Glutamatergic neuron (in vitro differentiated cells): ENCODE measurements around the gene SNX8. TPM values are rescaled to one million over a fixed set of nuclear protein-coding genes. Genes with fewer than 3 reads are reported as not detected.

Source experiments
- DNase-seq: peaks from one replicate; pipeline ENCODE4 v3.0.0; 2022
- H3K27ac Mint-ChIP-seq: one replicate; pipeline ENCODE4 v1.8.0; 2020; ENCODE audit warnings: mild to moderate bottlenecking, mixed read lengths, inconsistent platforms; ENCODE audit not compliant: unreplicated experiment
- H3K27me3 Mint-ChIP-seq: one replicate; pipeline ENCODE4 v1.8.0; 2020; ENCODE audit warnings: mild to moderate bottlenecking, moderate library complexity, mixed read lengths, inconsistent platforms; ENCODE audit not compliant: unreplicated experiment
- H3K36me3 Mint-ChIP-seq: one replicate; pipeline ENCODE4 v1.8.0; 2020; ENCODE audit warnings: mild to moderate bottlenecking, mixed read lengths, inconsistent platforms; ENCODE audit not compliant: unreplicated experiment
- H3K4me1 Mint-ChIP-seq: one replicate; pipeline ENCODE4 v1.8.0; 2020; ENCODE audit warnings: mild to moderate bottlenecking, low read depth, mixed read lengths, inconsistent platforms; ENCODE audit not compliant: unreplicated experiment
- H3K4me3 Mint-ChIP-seq: one replicate; pipeline ENCODE4 v1.8.0; 2020; ENCODE audit warnings: mild to moderate bottlenecking, mixed read lengths, inconsistent platforms; ENCODE audit not compliant: unreplicated experiment
- H3K9me3 Mint-ChIP-seq: one replicate; pipeline ENCODE4 v1.8.0; 2020; ENCODE audit warnings: mild to moderate bottlenecking, moderate library complexity, mixed read lengths, inconsistent platforms; ENCODE audit not compliant: unreplicated experiment
- total RNA-seq: library from RNA; stranded (reverse); fragmentation: NEBNext Ultra II Directional; extraction: Animal tissue kit (Norgen Biotek cat#: 25700); gene quantifications from one replicate; pipeline ENCODE4 v1.2.1, GENCODE V29; 2021; ENCODE audit not compliant: unreplicated experiment
- TF ChIP-seq, protein P1 (sequence below): fragments of 200-600 bp; sonication (generic); IDR thresholded peaks from one replicate; pipeline ENCODE4 v1.5.0; 2021; ENCODE audit not compliant: partially characterized antibody, unreplicated experiment

SNX8 gene
- total RNA-seq, 1 donor from 2014 or later, result 22.2 TPM

DNA sequence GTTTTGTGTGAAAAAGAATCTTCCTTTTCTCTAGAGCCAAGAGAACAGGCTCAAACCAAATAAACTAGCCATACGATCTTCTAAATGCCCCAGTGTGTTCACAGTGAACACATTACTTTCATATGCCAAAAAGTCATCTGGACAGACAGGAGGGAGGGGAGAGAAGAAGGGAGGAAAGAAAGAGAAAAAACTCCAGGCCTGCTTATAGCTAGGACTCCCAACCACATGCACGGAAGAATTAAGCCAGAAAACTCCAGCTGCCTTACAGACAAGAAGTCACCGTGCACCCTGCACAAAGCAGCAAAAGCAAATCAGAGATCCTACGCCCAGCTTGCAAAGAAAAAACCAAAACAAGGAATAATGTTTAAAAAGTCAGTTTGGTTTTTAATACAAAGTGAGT is 34.3 kb downstream of the SNX8 start:
- H3K36me3 Mint-ChIP-seq, result no peaks in the 10 kb centered on the region
- H3K27ac Mint-ChIP-seq, result peak overlapping the region; percentile 24
- TF ChIP-seq, protein P1, sequence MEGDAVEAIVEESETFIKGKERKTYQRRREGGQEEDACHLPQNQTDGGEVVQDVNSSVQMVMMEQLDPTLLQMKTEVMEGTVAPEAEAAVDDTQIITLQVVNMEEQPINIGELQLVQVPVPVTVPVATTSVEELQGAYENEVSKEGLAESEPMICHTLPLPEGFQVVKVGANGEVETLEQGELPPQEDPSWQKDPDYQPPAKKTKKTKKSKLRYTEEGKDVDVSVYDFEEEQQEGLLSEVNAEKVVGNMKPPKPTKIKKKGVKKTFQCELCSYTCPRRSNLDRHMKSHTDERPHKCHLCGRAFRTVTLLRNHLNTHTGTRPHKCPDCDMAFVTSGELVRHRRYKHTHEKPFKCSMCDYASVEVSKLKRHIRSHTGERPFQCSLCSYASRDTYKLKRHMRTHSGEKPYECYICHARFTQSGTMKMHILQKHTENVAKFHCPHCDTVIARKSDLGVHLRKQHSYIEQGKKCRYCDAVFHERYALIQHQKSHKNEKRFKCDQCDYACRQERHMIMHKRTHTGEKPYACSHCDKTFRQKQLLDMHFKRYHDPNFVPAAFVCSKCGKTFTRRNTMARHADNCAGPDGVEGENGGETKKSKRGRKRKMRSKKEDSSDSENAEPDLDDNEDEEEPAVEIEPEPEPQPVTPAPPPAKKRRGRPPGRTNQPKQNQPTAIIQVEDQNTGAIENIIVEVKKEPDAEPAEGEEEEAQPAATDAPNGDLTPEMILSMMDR, result no peak
- peaks cover 10% of the 10 kb centered on the region for H3K4me1 Mint-ChIP-seq
- DNase-seq, result no peak
- H3K4me3 Mint-ChIP-seq, result no peak overlapping the region
- peaks cover 4% of the 10 kb centered on the region for H3K27me3 Mint-ChIP-seq
- peaks cover 2% of the 10 kb centered on the region for H3K9me3 Mint-ChIP-seq

DNA sequence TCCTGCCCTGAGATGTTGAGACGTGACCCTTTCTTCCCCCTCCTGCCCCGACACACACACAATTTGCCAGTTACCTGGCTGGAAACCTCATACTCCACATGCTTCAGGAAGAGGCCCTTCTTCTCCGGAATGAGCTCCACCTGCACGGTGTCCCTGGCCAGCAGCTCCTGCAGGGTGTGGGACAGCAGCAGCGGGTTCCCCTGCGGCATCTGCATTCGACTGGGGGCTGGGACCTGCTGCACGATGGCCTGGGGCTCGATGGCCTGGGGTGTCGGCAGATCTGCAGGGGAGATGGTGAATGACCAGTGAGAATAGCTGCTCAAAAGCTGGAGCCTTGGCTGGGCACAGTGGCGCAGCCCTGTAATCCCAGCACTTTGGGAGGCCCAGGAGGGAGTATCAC is 36.2 kb downstream of the SNX8 start:
- Mint-ChIP-seq H3K36me3 (no peaks in the 10 kb centered on the region), H3K27ac (no peak overlapping the region)

DNA sequence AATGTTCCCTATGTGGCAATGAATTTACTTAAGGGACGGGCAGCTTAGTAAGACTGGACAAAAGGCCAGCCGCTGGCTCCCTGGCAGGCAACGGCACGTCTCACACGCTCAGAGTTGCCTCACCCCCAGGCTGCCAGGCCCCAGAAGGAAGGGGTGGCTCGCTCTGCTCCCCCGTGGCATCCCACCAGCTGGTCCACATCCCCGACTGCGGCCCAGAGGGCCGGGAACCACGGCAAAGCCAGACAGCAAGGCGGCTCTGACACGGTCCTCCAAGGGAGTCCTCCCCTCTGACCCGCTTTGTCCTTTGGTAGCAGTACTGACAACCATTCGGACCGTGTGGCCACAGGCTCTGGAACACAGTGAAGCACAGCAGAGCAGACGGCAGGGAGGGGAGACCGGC is 38.1 kb downstream of the SNX8 start:
- Mint-ChIP-seq H3K4me1 (no peaks in the 10 kb centered on the region), H3K4me3 (no peak overlapping the region), H3K27me3 (peaks cover 2% of the 10 kb centered on the region), H3K9me3 (peaks cover 2% of the 10 kb centered on the region), H3K36me3 (no peaks in the 10 kb centered on the region), H3K27ac (no peak overlapping the region)
- no peak for DNase-seq
- TF ChIP-seq, protein P1, result no peak

More for the DNA sequence above, 36.2 kb downstream of the SNX8 start:
- Mint-ChIP-seq H3K27me3 (peaks cover 4% of the 10 kb centered on the region), H3K4me1 (peaks cover 10% of the 10 kb centered on the region), H3K9me3 (peaks cover 2% of the 10 kb centered on the region), H3K4me3 (no peak overlapping the region)
- TF ChIP-seq, protein P1, result no peak
- DNase-seq, result no peak

DNA sequence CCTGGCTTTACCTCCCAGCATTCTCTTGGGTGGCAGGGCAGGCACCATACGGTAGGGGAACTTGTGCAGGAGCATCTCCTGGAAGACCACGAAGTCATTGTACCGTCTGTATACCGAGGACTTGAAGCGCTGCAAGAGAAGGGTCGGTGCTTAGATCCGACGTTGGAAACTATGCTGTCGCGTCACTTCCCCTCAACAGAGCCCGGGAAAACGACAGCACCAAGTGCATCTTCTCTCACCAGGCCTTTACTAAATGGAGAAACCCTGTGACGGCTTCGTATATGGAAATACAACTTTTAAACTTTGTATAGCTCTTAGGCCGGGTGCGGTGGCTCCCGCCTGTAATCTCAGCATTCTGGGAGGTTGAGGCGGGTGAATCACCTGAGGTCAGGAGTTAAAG is 39.1 kb downstream of the SNX8 start:
- H3K4me1 Mint-ChIP-seq, result no peaks in the 10 kb centered on the region
- no peak overlapping the region for H3K27ac Mint-ChIP-seq

DNA sequence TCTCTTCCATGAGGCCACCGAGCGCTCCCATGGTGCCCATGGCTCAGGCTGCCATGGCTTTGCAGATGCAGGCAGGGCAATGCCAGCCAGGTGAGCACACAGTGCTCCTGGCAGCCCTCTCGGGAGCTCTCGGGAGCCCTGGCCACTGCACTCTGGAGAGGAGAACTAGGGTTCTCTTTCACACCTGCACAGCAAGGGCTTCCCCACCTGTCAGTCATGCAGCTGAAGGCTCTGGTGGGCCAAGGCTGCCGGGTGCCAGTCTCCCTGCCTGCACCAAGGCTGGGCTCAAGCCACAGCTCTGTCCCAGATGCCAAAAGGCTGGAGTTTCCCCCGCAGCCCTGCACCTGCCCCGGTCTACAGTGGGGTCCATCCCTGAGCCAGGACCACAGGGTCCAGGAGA is 39.6 kb downstream of the SNX8 start:
- Mint-ChIP-seq H3K27me3 (peaks cover 2% of the 10 kb centered on the region), H3K27ac (no peak overlapping the region), H3K4me3 (no peak overlapping the region), H3K4me1 (peaks cover under 1% of the 10 kb centered on the region), H3K36me3 (no peaks in the 10 kb centered on the region), H3K9me3 (peaks cover 2% of the 10 kb centered on the region)
- TF ChIP-seq, protein P1, result no peak
- no peak for DNase-seq

More for the DNA sequence above, 39.1 kb downstream of the SNX8 start:
- TF ChIP-seq, protein P1, result no peak
- peaks cover 2% of the 10 kb centered on the region for H3K9me3 Mint-ChIP-seq
- H3K4me3 Mint-ChIP-seq, result no peak overlapping the region
- peaks cover 2% of the 10 kb centered on the region for H3K27me3 Mint-ChIP-seq
- no peaks in the 10 kb centered on the region for H3K36me3 Mint-ChIP-seq
- no peak for DNase-seq
